Measurements from ENCODE around the gene MPDU1. TPM values are rescaled to one million over a fixed set of nuclear protein-coding genes. Genes with fewer than 3 reads are reported as not detected.

The MPDU1 gene
- total and polyA plus RNA-seq, 2 of the 13 experiments (the other 11 are each of a cell fraction or from before 2014, with no cell fraction given), result 112 to 167 TPM

GRCh38 chr17:7579001-7579833, 4.4 kb upstream of the MPDU1 start, which contains the start of gene CD68 (continued):
- peak; percentile 52; the same call in 1 of the 2 replicates for TF ChIP-seq ZNF770 (CRISPR knock-in tag; IDR thresholded peaks at IDR 0.05)
- no peak for TF ChIP-seq ZNF225 (CRISPR knock-in tag; IDR thresholded peaks at IDR 0.05)
- no peak for TF ChIP-seq SNAPC2 (CRISPR knock-in tag; IDR thresholded peaks at IDR 0.05)
- peak; percentile 72 for TF ChIP-seq HOXA3 (CRISPR knock-in tag; IDR thresholded peaks at IDR 0.05)
- peak; percentile 88; the same call in 1 of the 2 replicates for TF ChIP-seq ZNF709 (CRISPR knock-in tag; IDR thresholded peaks at IDR 0.05)
- no peak for TF ChIP-seq NFIB (CRISPR knock-in tag; IDR thresholded peaks at IDR 0.05; ENCODE audit: borderline replicate concordance)
- peak; percentile 66 for TF ChIP-seq CHD2 (IDR thresholded peaks at IDR 0.05; ENCODE audit: low read depth, low read length)
- TF ChIP-seq PHF21A (CRISPR knock-in tag; IDR thresholded peaks at IDR 0.05), result peak; percentile 60; the same call in 1 of the 2 replicates
- TF ChIP-seq THRA (CRISPR knock-in tag; IDR thresholded peaks at IDR 0.05; ENCODE audit: borderline replicate concordance), result no peak
- no peak; the same call in none of the 2 replicates for TF ChIP-seq NFKBIZ (CRISPR knock-in tag; IDR thresholded peaks at IDR 0.05)
- TF ChIP-seq PHF8 (CRISPR knock-in tag; IDR thresholded peaks at IDR 0.05), result peak; percentile 18; the same call in 1 of the 2 replicates
- no peak for TF ChIP-seq ZNF660 (CRISPR knock-in tag; IDR thresholded peaks at IDR 0.05; ENCODE audit: borderline replicate concordance, low read depth)
- TF ChIP-seq ZNF281 (CRISPR knock-in tag; IDR thresholded peaks at IDR 0.05; ENCODE audit: borderline replicate concordance), result no peak
- no peak for TF ChIP-seq ZNF276 (CRISPR knock-in tag; IDR thresholded peaks at IDR 0.05; ENCODE audit: low read depth)
- peak; percentile 68; the same call in 1 of the 2 replicates for TF ChIP-seq PRDM10 (CRISPR knock-in tag; IDR thresholded peaks at IDR 0.05; ENCODE audit: low read depth)
- no peak for TF ChIP-seq KLF11 (CRISPR knock-in tag; IDR thresholded peaks at IDR 0.05)

All from HepG2 (cell line).